ENCODE measurements around the gene MRM3. TPM values are rescaled to one million over a fixed set of nuclear protein-coding genes. Genes with fewer than 3 reads are reported as not detected.
"Not testable (repeated sequence)": the region's sequence is repeated elsewhere in the genome, so short reads cannot be mapped to it uniquely, and the experiment has no call there.

Gene MRM3
- total RNA-seq, 1 donor from 2014 or later, result 10.7 TPM

DNA sequence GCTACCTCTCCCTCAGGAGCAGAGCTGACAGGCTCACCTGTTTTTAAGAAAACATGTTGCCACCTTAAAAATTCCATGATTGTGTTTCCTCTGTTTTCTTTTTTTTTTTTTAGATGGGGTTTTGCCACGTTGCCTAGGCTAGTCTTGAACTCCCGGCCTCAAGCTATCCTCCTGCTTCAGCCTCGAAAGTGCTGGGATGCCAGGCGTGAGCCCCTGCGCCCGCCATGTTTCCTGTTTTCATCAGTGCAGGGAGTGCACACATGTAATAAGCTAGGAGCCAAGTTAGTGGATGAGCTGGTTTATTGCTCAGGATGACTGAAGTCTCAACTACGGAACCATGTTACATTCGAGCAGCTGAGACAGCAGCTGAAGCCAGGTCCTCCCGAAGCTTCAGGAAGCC is 13.6 kb downstream of the MRM3 start:
- DNase-seq (ENCODE audit: low spot score), result no peak

DNA sequence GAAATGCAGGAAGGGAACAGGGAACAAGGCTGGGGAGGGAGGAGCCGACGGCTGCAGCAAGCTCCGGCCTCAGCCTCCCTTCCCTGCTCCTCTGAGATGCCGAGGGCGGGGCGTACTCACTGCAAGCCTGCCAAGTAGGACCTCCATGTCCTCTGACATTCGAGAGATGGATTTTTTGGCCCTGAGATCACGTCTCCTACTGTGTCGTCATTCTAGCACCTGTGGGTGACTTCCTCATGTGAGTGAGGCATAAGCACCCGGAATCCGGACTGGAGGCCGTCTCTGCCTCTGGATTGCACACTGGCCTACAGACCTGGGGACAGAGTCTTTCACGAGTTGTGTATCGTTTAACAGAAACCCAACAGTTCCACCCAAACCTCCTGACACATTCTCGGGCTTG is 14.5 kb downstream of the MRM3 start:
- no peak for DNase-seq (ENCODE audit: low spot score)

DNA sequence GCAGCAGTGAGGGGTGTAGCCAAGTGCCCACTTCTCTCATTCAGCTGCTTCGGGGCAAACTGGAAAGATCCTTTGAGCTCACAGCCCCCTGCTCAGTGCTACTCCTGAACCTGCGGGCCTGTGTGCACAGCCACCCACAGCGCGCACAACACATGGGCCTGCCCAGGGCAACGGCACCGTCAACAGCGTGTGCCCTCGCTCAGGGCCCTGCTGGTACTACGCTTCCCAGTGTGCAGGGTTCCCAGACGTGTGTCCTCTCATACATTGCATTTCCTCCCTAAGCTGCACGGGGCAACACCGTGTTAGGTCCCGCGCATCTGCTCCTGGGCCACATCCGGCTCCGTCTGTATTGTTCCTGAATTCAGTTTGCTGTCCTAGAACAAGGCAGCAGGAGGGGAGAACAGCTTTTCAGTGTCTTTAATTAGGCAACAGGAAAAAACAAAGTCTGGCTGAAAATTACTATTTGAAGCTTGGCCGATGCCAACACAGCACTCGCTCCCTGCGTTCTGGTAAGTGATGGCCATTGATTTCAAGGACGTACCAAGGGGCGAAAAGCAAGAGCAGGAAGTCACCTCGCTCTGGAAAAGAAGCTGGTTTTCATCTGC is 15.2 kb downstream of the MRM3 start:
- DNase-seq (ENCODE audit: low spot score), result no peak

DNA sequence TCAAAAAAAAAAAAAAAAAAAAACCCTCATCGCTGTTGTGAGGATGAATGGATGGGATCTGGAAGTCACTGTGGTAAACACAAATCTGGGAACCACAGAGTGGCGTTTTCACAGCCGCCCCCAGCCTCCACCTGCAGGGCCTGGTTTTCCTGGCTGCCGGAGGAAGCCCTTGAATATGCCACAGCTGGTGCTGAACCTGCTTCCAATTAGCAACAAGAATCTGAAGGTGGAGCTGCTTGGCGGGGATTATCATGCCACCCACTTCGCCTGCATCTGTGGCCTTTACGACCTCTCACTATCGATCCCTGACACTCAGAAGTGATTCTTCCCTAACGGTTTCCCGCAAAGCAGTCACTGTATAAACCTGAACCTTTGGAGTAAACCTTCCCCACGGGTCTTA is 16.1 kb downstream of the MRM3 start:
- DNase-seq (ENCODE audit: low spot score), result no peak

DNA sequence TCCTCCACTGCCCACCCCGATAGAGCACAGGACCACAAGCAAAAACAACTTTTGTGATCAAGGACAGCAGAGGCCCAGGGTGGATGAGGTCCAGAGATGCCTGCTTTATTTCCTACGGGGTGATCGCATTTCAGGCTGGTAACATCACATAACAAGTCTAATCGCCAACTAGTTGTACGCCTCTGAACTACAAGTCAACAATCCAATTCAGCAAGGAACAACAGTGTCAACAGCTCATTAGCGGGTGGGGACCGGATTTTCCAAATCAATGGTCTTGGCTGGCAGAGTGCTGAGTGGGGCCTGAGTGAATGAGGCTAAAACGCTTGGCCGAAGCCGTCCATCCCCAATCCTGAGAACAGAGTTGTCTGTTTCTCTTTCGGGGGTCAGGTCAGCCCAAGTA is 17.1 kb downstream of the MRM3 start:
- no peak for DNase-seq (ENCODE audit: low spot score)

DNA sequence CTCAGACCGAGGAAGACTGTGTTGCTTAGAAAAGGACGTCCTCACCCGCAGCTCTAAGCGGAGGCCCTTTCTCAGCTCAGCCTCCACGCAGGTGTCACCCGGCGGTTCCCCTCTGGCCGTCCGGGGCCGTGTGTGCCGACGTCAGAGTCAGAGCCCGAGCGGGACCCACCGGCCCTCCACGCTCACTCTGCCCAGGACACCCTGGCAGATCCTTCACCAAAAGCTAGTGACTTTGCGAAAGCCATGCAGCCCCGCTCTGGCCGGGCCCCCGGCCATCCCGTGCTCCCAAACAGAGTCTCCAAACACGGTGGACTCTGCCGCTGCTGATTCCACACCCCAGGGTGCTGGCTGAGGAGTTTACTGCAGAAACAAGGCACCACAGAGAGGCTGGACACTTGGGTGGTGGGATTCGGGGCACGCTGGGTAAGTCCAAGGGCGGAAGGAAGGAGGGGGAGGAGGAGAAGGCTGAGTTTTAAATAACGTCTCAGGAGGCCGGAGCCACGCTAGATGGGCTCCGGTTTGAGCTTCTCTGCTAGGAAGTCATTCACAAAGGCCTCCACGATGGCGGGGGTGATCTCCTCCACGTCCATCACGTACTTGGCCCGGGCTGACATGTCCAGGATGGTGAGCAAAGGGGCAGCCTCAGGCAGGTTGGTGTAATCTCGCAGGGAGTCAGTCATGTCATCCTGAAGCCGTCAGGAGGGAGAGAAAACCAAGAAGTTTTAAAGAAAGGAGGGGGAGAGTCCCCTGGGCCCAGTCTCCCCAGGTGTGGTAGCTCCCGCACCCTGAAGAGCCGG is 18.5 kb downstream of the MRM3 start:
- DNase-seq (ENCODE audit: low spot score), result no peak

DNA sequence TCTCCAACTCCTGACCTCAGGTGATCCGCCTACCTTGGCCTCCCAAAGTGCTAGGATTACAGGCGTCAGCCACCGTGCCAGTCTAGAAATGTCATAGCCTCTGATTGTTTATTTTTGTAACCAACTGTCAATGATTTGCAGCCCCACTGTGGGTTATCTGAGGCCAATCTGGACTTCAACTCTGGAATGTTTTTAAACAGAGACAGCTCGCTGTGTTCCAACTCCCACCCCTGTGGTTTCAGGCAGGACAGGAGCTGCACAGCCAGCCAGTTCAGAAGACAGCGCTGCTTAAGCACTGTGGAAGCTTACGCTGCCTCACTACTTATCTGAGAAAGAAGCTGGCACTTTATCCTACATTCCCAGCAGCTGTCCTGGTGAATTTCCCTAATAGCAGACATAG is 19.5 kb downstream of the MRM3 start:
- no peak for DNase-seq (ENCODE audit: low spot score)

DNA sequence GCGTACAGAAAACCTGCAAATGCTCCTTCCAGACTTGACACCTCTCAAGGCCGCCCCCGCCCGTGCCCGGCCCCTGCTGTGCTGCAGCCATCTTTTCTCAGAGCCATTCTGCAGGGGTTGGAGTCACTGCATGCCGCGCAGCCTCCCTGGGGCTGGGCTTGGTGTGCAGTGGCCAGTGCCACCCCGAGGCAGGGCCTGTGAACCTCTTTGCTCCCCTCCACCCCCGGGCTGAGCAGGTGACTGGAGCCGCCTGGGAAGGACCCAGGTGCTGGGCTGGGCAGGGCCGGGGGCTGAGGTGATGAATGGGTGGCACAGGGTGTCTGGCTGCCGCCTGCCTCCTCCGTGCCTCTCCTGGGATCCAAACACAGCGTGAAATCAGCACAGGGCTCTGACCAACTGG is 20.3 kb downstream of the MRM3 start:
- DNase-seq (ENCODE audit: low spot score), result no peak

DNA sequence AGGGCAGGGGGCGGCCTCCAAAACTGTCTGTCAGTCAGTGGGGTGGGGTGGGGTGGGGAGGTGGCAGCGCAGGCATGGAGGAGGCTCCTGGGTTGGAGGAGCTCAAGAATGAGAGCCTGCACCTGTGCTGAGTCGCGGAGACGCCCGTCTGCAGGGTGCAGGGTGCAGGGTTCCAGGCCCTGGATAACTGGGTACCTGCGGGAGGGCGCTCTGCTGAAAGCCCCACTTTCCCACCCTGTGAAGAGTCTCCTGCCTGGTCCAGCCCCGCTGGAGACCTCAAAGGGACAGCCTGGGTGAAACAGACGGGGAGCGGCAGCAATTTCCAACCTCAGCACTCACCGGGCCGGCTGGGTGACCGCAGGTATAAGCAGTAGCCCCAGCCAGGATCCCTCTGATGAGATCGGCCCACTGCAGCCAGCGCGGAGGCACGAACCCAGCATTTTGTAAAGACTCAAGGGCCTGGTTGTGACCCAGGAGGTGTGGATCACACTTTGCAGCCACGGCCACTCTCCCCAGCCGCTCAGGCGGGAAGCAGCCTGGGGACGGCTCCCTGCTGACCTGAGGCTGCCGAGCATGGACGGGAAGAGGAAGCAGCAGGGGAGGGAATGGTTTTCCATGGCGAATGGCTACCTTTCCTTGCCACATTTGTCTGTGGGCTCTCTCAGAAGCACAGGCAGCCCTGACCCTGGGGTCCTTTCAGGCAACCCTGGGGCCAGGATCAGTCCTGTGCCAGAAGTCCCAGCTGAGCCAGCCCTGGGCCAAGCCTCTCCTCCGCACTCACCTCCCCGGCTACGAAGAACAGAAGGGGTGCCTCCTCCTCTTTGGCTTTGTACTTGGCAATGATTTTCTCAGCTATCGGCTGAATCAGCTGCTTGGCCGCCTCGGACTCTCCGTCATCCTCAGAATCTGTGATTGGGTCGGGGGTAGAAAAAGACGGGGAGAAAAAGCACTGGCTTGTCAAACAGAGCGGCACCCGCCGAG is 21.0 kb downstream of the MRM3 start:
- no peak for DNase-seq (ENCODE audit: low spot score)

DNA sequence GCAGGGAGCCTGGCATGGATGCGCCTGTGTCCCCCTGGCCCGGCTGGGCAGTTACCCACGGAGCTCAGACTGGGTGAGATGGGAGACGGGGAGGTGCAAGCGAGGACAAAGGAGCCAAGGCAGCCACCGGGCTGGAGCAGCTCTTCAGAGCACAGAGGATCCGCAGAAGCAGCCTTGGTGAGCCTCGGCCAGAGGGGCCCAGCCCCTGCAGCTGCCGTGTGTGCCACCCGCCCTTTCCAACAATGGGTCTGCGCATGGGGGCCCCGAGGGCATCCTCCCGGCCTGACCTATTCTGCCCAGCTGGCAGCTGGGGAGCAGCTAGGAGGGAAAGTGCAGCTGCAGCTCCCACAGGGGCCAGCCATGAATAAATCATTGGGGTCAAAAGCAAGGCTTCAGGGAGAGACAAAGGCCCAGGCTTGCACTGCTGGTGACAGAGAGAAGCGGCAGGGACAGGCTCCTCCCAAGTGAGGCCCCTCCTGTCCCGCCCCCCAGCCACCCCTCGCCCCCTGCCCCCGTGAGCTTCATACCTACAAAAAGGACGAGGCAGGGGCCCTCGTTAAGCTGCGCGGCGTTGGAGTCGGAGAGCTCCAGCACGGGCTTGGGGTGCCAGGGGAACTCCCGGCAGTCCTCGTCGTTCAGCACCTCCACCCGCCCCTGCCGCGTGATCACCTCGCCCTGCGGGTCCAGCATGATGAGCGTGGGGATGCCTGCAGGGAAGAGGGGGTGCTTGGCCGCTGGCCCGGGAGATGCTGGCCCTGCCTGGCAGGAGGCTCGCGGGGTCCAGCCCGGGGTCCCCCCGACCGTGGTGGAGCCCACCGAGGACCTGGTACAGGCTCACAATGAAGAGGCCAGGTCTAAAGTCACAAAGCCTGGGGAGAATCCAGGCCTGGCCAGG is 22.6 kb downstream of the MRM3 start:
- DNase-seq (ENCODE audit: low spot score), result no peak

DNA sequence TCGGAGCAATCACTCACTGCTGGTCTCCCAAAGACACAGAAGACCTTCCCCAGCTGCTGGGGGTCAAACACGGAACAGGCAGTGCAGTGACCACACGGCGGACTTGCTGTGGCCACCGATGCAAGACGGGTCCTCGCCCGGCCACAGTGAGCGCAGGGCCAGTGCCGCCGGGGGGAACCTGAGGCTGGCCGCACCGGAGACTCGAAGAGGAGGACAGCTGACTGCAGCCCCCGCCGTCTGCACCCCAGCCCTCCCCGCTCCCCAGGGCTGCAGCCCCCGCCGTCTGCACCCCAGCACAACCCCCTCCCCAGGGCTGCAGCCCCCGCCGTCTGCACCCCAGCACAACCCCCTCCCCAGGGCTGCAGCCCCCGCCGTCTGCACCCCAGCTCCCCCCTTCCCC is 23.7 kb downstream of the MRM3 start:
- DNase-seq (ENCODE audit: low spot score), result not testable (repeated sequence)

DNA sequence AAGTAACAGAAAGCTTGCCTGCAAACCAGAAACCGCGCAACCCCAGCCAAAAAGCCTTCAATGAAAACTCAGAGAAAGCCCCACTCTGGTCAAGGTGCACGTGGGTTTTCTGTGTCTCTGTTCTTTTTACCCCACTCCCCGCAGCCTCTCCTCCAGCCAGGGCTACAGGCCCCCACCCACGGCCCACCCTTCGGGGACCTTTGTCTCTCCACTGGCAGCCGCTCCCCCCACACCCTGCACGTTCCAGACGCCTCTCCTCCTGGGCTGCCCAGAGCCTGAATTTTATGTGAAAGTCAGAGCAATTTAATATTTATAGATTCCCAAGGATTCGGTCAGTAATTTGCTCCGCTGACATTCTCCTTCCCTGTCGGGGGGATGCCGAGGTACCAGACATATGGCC is 24.2 kb downstream of the MRM3 start:
- no peak for DNase-seq (ENCODE audit: low spot score)

DNA sequence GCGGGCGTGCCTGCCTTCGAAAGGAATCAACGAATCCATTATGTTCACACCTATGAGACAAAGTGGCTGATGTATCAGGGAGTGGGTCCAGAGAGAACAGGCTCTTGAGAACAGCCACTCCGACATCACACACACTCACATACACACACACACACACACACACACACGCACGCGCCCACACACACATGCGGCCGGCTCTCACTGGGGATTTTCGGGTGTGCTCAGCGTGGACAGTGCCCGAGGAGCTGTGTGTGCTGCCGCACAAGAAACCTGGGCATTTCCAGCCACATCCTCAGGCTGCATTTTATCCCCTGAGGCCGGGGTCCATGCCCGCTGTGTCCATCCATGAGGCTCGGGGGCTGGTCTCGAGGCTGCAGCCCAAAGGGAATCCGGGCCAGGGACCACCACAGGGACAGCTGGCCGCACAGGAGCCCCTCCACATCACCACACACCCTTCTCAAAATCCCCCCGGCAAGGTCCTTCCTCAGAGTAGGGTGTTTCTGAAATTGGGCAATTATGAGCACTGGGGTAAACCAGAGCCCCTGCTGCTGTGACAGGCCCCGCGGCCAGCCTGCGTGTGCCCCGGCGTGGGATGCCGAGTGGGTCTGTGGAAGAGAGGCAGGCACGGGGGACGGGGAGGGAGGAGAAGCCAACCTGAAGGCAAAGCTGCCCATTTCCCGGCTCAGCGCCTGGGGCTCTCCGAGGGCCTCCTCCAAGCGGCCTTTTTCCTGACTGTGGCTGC is 24.8 kb downstream of the MRM3 start:
- DNase-seq (ENCODE audit: low spot score), result no peak

DNA sequence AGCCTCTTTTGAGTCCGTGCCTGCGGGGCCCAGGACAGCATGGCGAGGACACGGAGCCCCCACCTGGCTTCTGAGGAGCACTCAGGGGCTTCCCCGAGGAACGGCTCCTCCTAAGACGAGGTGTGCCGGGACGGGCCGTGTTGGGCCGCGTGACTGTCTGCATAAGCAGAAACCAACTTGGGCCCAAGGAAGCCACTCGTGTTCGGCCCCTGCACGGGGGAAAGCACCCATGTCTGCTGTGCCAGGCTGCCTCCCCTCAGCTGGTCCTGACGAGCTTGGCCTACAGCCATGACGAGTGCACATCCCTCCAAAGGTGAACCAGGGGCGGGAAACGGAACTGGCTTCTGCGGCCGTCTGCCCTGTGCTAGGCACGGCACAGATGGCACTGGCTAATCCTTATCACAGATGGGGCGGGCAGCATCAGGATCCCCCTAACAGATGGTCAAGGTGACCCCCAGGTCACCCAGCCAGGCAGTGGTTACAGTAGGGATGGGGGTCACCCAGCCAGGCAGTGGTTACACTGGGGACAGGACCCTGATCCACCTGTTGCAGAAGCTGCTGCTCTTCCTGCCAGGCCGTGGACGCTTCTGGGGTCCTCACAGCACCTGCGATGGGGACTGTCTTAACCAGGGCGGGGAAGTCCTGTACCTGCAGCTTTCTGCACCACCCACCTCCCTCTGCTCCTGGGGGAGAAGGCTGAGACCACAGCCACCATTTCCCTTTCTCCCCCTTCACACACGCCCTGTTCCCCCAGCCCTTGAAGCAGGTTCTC is 25.6 kb downstream of the MRM3 start:
- DNase-seq (ENCODE audit: low spot score), result no peak

DNA sequence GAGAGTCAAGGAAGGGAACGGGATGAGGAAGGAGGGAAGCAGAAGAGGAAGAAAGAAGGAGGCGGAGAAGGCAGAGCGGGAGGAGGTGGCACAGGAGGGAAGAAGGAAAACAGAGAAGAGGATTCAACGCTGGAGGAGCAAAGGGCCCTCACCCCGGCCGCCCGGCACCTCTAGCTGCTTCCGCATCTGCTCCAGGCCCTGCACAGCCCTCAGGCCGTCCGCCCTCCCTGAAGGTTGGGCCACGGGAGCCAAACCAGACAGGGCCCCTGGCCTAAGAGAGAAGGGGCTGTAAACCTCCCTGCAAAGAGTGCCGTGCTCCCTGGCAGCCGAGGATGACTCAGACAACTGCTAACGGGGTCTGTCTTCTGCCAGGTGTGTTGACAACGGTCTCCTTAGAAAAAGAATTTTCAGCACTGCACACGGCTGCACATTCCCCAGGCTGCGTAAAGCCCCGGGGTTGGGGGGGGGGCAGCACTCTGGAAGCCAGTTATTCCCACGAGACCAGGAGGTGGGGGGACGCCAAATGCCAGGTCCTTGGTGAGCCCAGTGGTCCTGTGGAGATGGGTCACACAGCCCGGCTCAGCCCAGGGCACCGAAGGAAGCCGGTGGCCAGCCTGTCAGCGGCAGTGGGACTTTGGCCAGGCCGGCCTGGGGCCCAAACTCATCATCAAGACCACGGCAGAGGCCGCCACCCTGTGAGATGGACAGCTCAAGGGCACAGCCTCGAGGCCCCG is 29.1 kb downstream of the MRM3 start:
- no peak for DNase-seq (ENCODE audit: low spot score)

DNA sequence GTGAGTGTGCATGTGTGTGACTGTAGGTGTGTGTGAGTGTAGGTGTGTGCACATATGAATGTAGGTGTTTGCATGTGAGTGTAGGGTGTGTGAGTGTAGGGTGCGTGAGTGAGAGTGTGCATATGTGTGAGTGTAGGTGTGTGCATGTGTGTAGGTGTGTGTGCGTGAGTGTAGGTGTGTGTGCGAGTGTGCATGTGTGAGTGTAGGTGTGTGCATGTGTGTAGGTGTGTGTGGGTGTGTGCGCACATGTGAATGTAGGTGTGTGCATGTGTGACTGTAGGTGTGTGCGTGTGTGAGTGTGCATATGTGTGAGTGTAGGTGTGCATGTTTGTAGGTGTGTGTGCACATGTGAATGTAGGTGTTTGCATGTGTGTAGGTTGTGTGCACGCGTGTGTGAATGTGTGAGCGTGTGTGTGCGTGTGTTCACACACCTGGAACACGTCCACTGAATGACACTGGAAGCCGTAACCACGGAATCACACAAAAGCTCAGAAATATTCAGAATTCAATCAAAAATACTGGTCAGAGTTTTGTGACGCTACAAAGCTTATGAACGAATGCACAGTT is 30.6 kb downstream of the MRM3 start:
- DNase-seq (ENCODE audit: low spot score), result no peak

DNA sequence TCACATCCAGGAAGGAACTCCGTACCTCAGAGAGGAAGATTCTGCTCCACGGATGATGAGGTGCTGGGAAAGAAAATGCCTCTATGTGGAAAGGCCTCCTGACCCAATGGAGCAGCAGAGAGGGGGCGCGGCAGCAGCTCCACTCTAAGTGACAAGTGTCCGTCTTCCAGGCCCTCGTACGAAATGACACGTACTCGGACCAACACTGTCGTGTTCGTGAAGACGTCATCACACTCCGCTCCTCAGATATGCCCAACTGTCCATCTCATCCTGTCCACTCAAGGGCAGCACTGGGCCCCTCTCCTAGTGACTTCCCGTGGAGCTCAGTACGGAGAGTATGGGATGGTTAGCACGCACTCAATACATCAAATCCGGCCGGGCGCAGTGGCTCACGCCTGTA is 32.2 kb downstream of the MRM3 start:
- DNase-seq (ENCODE audit: low spot score), result no peak

DNA sequence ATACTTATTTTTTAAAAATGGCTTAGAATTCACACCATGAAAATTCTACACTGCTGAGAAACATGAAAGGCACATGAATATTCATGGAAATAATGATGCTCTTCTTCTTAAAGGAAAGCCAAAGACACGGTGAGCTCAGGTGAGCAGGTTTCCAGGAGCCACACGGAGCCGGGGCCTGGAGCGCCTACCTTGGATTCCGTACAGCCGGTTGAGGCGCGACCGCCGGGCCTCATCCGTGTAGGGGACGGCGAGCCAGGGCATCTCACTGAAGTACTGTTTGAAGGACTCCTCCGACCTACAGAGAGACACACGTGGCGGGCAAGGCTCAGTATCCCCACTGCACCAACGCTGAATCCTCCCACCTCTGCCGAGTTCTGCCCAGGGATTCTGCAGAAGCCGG is 37.1 kb downstream of the MRM3 start:
- DNase-seq (ENCODE audit: low spot score), result no peak

DNA sequence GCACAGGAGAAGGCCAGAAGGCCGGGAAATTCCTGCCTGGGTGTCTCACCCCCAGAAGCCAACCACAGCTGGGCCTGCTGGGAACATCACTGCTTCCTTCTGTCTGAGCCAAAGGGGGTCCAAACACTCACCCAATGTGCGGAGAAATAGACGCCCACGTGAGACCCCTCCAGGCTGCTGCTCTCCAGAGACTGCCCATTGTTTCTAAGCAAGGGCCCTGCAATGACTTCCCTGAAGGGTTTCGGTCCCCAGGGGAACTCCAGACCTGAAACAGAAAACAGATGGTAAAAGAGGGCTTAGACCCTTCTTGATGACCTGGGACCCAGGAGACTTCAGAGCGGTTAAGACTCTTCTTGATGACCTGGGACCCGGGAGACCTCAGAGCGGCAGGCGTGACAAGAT is 41.3 kb downstream of the MRM3 start:
- DNase-seq (ENCODE audit: low spot score), result no peak
